ENCODE results near the gene ANKS1B. TPM values are rescaled to one million over a fixed set of nuclear protein-coding genes. Genes with fewer than 3 reads are reported as not detected.
A peak's percentile ranks its signal among the peaks of the same experiment; 100 is the strongest.

Gene ANKS1B
- total RNA-seq, 1 experiment from 2014 or later, result 9.7 TPM

DNA sequence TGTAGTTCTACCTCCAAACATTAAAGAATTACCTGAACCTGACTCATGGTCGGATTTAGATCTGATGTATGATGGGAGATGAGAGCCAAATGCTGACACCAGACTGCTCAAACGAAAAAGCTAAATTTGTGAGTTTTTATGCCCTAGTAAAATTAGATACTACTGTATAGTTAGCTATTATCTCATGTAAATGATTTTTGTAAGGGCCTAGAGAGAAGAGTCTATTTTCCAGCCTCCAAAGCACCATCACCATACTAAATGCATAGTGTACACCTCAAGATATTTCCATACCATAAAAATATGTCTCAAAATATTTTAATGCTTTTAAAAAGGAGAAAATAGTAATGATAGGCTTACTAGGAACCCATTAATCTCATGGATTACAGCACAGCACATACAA, 18.3 kb downstream of the ANKS1B start:
- no TSS peak for BruUV-seq (replicated peaks)
- no peak for DNase-seq (ENCODE audit: low read depth, low spot score)
- Histone ChIP-seq H3K36me3 (ENCODE audit: control insufficient read depth, insufficient read depth, low read length) (no peaks in the 10 kb centered on the region), H3K27ac (ENCODE audit: low read length) (no peak overlapping the region), H3K4me1 (ENCODE audit: control insufficient read depth, insufficient read depth, low read length) (no peaks in the 10 kb centered on the region), H3K27me3 (ENCODE audit: control insufficient read depth, insufficient read depth, low read length) (no peaks in the 10 kb centered on the region), H3K4me3 (ENCODE audit: low read depth in 2 of 2, low read length in 2 of 2) (no peak overlapping the region), H3K9me3 (ENCODE audit: control insufficient read depth, insufficient read depth, low read depth, low read length) (no peaks in the 10 kb centered on the region)
- in situ Hi-C loops (cut with HindIII; ENCODE audit: low pct_unique_long_range_greater_than_20kb, low sequenced_read_pairs) (no loop called here), intact Hi-C loops (cut with micrococcal nuclease; ENCODE audit: unreplicated experiment) (no loop called here)
- ChIA-PET POLR2A (no interaction called here), CTCF (no interaction called here)
- no peak for ATAC-seq
- TF ChIP-seq POLR2AphosphoS5 (IDR thresholded peaks at IDR 0.05; ENCODE audit: low read depth, low read length) (no peak), SIN3A (IDR thresholded peaks at IDR 0.05; ENCODE audit: borderline replicate concordance, insufficient read depth, low read depth, low read length) (no peak), TCF7L2 (IDR thresholded peaks at IDR 0.05; ENCODE audit: low read depth, low read length) (no peak)
- TF ChIP-seq, protein P1, sequence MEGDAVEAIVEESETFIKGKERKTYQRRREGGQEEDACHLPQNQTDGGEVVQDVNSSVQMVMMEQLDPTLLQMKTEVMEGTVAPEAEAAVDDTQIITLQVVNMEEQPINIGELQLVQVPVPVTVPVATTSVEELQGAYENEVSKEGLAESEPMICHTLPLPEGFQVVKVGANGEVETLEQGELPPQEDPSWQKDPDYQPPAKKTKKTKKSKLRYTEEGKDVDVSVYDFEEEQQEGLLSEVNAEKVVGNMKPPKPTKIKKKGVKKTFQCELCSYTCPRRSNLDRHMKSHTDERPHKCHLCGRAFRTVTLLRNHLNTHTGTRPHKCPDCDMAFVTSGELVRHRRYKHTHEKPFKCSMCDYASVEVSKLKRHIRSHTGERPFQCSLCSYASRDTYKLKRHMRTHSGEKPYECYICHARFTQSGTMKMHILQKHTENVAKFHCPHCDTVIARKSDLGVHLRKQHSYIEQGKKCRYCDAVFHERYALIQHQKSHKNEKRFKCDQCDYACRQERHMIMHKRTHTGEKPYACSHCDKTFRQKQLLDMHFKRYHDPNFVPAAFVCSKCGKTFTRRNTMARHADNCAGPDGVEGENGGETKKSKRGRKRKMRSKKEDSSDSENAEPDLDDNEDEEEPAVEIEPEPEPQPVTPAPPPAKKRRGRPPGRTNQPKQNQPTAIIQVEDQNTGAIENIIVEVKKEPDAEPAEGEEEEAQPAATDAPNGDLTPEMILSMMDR (IDR thresholded peaks at IDR 0.05), result no peak
- TF ChIP-seq, protein P2, sequence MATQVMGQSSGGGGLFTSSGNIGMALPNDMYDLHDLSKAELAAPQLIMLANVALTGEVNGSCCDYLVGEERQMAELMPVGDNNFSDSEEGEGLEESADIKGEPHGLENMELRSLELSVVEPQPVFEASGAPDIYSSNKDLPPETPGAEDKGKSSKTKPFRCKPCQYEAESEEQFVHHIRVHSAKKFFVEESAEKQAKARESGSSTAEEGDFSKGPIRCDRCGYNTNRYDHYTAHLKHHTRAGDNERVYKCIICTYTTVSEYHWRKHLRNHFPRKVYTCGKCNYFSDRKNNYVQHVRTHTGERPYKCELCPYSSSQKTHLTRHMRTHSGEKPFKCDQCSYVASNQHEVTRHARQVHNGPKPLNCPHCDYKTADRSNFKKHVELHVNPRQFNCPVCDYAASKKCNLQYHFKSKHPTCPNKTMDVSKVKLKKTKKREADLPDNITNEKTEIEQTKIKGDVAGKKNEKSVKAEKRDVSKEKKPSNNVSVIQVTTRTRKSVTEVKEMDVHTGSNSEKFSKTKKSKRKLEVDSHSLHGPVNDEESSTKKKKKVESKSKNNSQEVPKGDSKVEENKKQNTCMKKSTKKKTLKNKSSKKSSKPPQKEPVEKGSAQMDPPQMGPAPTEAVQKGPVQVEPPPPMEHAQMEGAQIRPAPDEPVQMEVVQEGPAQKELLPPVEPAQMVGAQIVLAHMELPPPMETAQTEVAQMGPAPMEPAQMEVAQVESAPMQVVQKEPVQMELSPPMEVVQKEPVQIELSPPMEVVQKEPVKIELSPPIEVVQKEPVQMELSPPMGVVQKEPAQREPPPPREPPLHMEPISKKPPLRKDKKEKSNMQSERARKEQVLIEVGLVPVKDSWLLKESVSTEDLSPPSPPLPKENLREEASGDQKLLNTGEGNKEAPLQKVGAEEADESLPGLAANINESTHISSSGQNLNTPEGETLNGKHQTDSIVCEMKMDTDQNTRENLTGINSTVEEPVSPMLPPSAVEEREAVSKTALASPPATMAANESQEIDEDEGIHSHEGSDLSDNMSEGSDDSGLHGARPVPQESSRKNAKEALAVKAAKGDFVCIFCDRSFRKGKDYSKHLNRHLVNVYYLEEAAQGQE (IDR thresholded peaks at IDR 0.05; ENCODE audit: insufficient read depth in 1 of 2, low read depth in 2 of 2, low read length in 1 of 2), result no peak

DNA sequence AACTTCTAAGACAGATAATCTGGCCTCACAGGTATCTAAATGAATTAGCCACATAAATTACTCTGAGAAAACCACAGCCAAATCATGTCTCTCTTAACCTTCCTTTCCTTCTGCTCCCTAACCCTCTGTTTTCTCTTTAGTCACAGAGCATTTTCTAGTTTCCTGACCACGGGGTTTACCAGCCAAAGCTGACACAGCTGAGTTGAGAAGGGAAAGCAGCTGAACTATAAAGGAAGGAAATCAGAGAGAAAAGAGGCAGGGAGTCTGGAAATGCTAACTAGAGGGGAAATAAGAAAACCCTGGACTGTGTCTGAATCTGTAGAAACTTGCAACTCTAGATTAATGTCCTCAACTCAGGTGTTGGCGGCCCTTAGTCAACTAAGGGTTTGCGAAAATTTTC, 24.4 kb downstream of the ANKS1B start:
- Histone ChIP-seq H3K4me1 (ENCODE audit: control insufficient read depth, insufficient read depth, low read length) (peaks cover 17% of the 10 kb centered on the region), H3K9me3 (ENCODE audit: control insufficient read depth, insufficient read depth, low read depth, low read length) (no peaks in the 10 kb centered on the region), H3K27me3 (ENCODE audit: control insufficient read depth, insufficient read depth, low read length) (no peaks in the 10 kb centered on the region), H3K4me3 (ENCODE audit: low read depth in 2 of 2, low read length in 2 of 2) (0 out of 4 replicates have a peak overlapping the region, but pooled peaks of 1 of the 2 experiments have one; percentile 3), H3K36me3 (ENCODE audit: control insufficient read depth, insufficient read depth, low read length) (no peaks in the 10 kb centered on the region), H3K27ac (ENCODE audit: low read length) (peak overlapping the region; percentile 73)
- BruUV-seq (replicated peaks), result no TSS peak
- POLR2A ChIA-PET, result no interaction called here
- in situ Hi-C loops (cut with HindIII; ENCODE audit: low pct_unique_long_range_greater_than_20kb, low sequenced_read_pairs) (no loop called here), intact Hi-C loops (cut with micrococcal nuclease; ENCODE audit: unreplicated experiment) (no loop called here)
- no peak for TF ChIP-seq SIN3A (IDR thresholded peaks at IDR 0.05; ENCODE audit: borderline replicate concordance, insufficient read depth, low read depth, low read length)
- TF ChIP-seq, protein P1 (IDR thresholded peaks at IDR 0.05), result no peak
- CTCF ChIA-PET, result no interaction called here
- ATAC-seq, result peak; percentile 65; the same call in 1 of the 2 replicates
- no peak for DNase-seq (ENCODE audit: low read depth, low spot score)
